Esophagus muscularis mucosa (tissue), 4 donors: ENCODE results near the gene CRB1.

Source experiments
- EP300 ChIP-seq: sonication (generic); formaldehyde crosslinking; IDR thresholded peaks from one replicate; pipeline ENCODE4 v1.6.1; 2017; ENCODE audit warnings: antibody characterized with exemption
- POLR2A ChIP-seq: fragments of 450-650 bp; IDR thresholded peaks from one replicate; pipeline ENCODE4 v1.6.1; 2017; ENCODE audit warnings: antibody characterized with exemption, moderate library complexity, mild to moderate bottlenecking, low read depth
- POLR2AphosphoS5 ChIP-seq, 2 donors: sonication (generic); formaldehyde crosslinking; IDR thresholded peaks; one replicate each; pipeline ENCODE4 v1.6.1; 2017; ENCODE audit warnings: antibody characterized with exemption in 2 of 2
- TF ChIP-seq, protein P1 (sequence below), 3 experiments: fragments of 200-600 bp in 2 of 3; fragments of 450-650 bp in 1 of 3; sonication (generic) in 2 of 3; IDR thresholded peaks; one replicate each; pipeline ENCODE4 v1.5.1; 2017 to 2019; ENCODE audit warnings: antibody characterized with exemption in 3 of 3, mild to moderate bottlenecking in 2 of 3, moderate library complexity in 1 of 3

- TF ChIP-seq POLR2A (no peak), POLR2AphosphoS5 (IDR thresholded peaks at IDR 0.05) (no peak), EP300 (no peak)
- TF ChIP-seq, protein P1, sequence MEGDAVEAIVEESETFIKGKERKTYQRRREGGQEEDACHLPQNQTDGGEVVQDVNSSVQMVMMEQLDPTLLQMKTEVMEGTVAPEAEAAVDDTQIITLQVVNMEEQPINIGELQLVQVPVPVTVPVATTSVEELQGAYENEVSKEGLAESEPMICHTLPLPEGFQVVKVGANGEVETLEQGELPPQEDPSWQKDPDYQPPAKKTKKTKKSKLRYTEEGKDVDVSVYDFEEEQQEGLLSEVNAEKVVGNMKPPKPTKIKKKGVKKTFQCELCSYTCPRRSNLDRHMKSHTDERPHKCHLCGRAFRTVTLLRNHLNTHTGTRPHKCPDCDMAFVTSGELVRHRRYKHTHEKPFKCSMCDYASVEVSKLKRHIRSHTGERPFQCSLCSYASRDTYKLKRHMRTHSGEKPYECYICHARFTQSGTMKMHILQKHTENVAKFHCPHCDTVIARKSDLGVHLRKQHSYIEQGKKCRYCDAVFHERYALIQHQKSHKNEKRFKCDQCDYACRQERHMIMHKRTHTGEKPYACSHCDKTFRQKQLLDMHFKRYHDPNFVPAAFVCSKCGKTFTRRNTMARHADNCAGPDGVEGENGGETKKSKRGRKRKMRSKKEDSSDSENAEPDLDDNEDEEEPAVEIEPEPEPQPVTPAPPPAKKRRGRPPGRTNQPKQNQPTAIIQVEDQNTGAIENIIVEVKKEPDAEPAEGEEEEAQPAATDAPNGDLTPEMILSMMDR (IDR thresholded peaks at IDR 0.05) = no peak
Measured at GRCh38 chr1:197367627-197368026, 99.6 kb downstream of the CRB1 start.
